ENCODE measurements around the gene MAGI2. TPM values are rescaled to one million over a fixed set of nuclear protein-coding genes. Genes with fewer than 3 reads are reported as not detected.

The MAGI2 gene
- total RNA-seq, 1 experiment from 2014 or later, result 14.3 TPM

- DNase-seq, result no peak
- no peak overlapping the region for H2AK5ac ChIP-seq (ENCODE audit: insufficient read length, low read length)
- H3K36me3 Mint-ChIP-seq (ENCODE audit: insufficient read depth in 1 of 3, low read depth in 3 of 3), result no peaks in the 10 kb centered on the region
- H3K27ac Mint-ChIP-seq, result no peak overlapping the region
- no peak overlapping the region for H3K56ac ChIP-seq (ENCODE audit: insufficient read length, low read depth, low read length)
- H3T11ph ChIP-seq (ENCODE audit: low read length), result no peak overlapping the region
- H3K4me2 ChIP-seq (ENCODE audit: insufficient read depth, insufficient read length, low read length), result no peak overlapping the region
- no peak overlapping the region for H3K18ac ChIP-seq (ENCODE audit: insufficient read length, low read depth, low read length)
- peaks cover 3% of the 10 kb centered on the region for H3K23me2 ChIP-seq (ENCODE audit: insufficient read length, low read depth, low read length, poor library complexity, severe bottlenecking)
- no peak overlapping the region for H4K8ac ChIP-seq (replicated peaks; ENCODE audit: insufficient read length, low read depth, low read length)
- no peaks in the 10 kb centered on the region for H4K20me1 ChIP-seq (ENCODE audit: control insufficient read depth, insufficient read depth, insufficient read length)
- H3K27ac ChIP-seq (ENCODE audit: insufficient read length, low read depth, low read length), result no peak overlapping the region
- H3K9me3 ChIP-seq (ENCODE audit: control insufficient read depth, low read depth, low read length), result no peaks in the 10 kb centered on the region
- no peak overlapping the region for H2AFZ ChIP-seq (ENCODE audit: low read length)
- no peak overlapping the region for H3K14ac ChIP-seq (ENCODE audit: insufficient read depth, low read length)
- H3K9ac ChIP-seq (ENCODE audit: extremely low read depth, insufficient read length, low read length), result no peak overlapping the region
- H3K27me3 ChIP-seq (ENCODE audit: insufficient read depth, low read length), result peaks cover 2% of the 10 kb centered on the region; the same call in 1 of the 2 replicates
- no peak overlapping the region for H4K91ac ChIP-seq (ENCODE audit: insufficient read length, low read depth, low read length)
- H3K79me2 ChIP-seq (ENCODE audit: insufficient read depth, low read length), result no peaks in the 10 kb centered on the region
- H2BK20ac ChIP-seq (ENCODE audit: low read depth, low read length, poor library complexity, severe bottlenecking), result no peak overlapping the region
- H3K4me3 Mint-ChIP-seq, result no peak overlapping the region
- TF ChIP-seq, protein P1, sequence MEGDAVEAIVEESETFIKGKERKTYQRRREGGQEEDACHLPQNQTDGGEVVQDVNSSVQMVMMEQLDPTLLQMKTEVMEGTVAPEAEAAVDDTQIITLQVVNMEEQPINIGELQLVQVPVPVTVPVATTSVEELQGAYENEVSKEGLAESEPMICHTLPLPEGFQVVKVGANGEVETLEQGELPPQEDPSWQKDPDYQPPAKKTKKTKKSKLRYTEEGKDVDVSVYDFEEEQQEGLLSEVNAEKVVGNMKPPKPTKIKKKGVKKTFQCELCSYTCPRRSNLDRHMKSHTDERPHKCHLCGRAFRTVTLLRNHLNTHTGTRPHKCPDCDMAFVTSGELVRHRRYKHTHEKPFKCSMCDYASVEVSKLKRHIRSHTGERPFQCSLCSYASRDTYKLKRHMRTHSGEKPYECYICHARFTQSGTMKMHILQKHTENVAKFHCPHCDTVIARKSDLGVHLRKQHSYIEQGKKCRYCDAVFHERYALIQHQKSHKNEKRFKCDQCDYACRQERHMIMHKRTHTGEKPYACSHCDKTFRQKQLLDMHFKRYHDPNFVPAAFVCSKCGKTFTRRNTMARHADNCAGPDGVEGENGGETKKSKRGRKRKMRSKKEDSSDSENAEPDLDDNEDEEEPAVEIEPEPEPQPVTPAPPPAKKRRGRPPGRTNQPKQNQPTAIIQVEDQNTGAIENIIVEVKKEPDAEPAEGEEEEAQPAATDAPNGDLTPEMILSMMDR (conservative IDR thresholded peaks at IDR 0.05), result no peak
- no peak overlapping the region for H3K4ac ChIP-seq (ENCODE audit: low read depth, low read length)
- no peaks in the 10 kb centered on the region for H3K9me3 Mint-ChIP-seq
- H3K79me1 ChIP-seq (ENCODE audit: insufficient read depth, low read depth, low read length, poor library complexity, severe bottlenecking), result no peaks in the 10 kb centered on the region
- H2BK120ac ChIP-seq (ENCODE audit: low read depth, low read length, poor library complexity, severe bottlenecking), result no peak overlapping the region
- no peak overlapping the region for H2BK5ac ChIP-seq (ENCODE audit: insufficient read length, low read length)
- no peaks in the 10 kb centered on the region for H3K4me1 ChIP-seq (ENCODE audit: insufficient read depth, low read length)
- no CpG with 5 or more reads among the region's 4 CpGs for WGBS (ENCODE audit: extremely low coverage, insufficient read length, low lambda C conversion rate)
- H3K4me1 Mint-ChIP-seq, result peaks cover 11 to 13% of the 10 kb centered on the region in 2 experiments
- no peak overlapping the region for H2BK15ac ChIP-seq (ENCODE audit: low read depth, low read length)
- H3K23ac ChIP-seq (ENCODE audit: insufficient read length, low read depth, low read length), result no peak overlapping the region
- no peak overlapping the region for H4K5ac ChIP-seq (ENCODE audit: insufficient read length, low read depth, low read length)
- H2BK12ac ChIP-seq (ENCODE audit: insufficient read length, low read depth, low read length), result no peak overlapping the region
- peaks cover 9% of the 10 kb centered on the region for H3K27me3 Mint-ChIP-seq (ENCODE audit: low read depth)
Observed at GRCh38 chr7:78023191-78023590, 1430.3 kb downstream of the MAGI2 start.
